ENCODE measurements around the gene GNAT2. TPM values are rescaled to one million over a fixed set of nuclear protein-coding genes. Genes with fewer than 3 reads are reported as not detected.

GNAT2 gene
- total and polyA plus RNA-seq, 10 donors, result 0.08 to 0.92 (median 0.59) TPM; not detected in 7

- no peaks in the 10 kb centered on the region for H3K9me3 ChIP-seq
- H3K4me3 ChIP-seq, result peak overlapping the region in 2 of 8 donors; percentile 4 to 37
- intact Hi-C loops (cut with DNase I; ENCODE audit: low total_unique reads), result loop anchor here (10.0 kb wide), 1 partner anchor 335 kb away; the partner anchor contains the start of gene AHCYL1
- H3K27me3 ChIP-seq (replicated peaks in 1 of 7), result no peaks in the 10 kb centered on the region
- 46 to 64% (median 62%) methylated on average over 4 of the region's 4 CpGs for WGBS, 5 donors
- no peaks in the 10 kb centered on the region for H3K36me3 ChIP-seq
- peaks cover 0 to 5% (median 0%) of the 10 kb centered on the region in 6 donors for H3K4me1 ChIP-seq
- H3K27ac ChIP-seq, result peak overlapping the region in 1 of 8 donors; percentile 13
- no peak for DNase-seq
- TF ChIP-seq CTCF (IDR thresholded peaks at IDR 0.05 in 8 of 11, conservative IDR thresholded peaks at IDR 0.05 in 3 of 11) (peak in 3 of 11 experiments; percentile 17 to 32 (median 18)), POLR2A (IDR thresholded peaks at IDR 0.05) (no peak)
Observed at GRCh38 chr1:109649491-109649914, 30.1 kb upstream of the GNAT2 start.

- no peak overlapping the region for H3K4me3 ChIP-seq
- H3K4me1 ChIP-seq, result peaks cover 6 to 23% (median 18%) of the 10 kb centered on the region in 6 donors
- DNase-seq, result no peak
- 76% methylated on average over 10 of the region's 10 CpGs; no CpG with 5 or more reads in 3 of the 5 donors for WGBS, 5 donors
- intact Hi-C loops (cut with DNase I; ENCODE audit: low total_unique reads), result loop anchor here (5.0 to 10.0 kb wide), 3 partner anchors 97 to 340 kb away; partner anchors contain the start of genes AHCYL1 and GNAI3
- H3K9me3 ChIP-seq, result no peaks in the 10 kb centered on the region
- TF ChIP-seq CTCF (IDR thresholded peaks at IDR 0.05 in 8 of 11, conservative IDR thresholded peaks at IDR 0.05 in 3 of 11) (no peak), POLR2A (IDR thresholded peaks at IDR 0.05) (no peak), POLR2AphosphoS5 (IDR thresholded peaks at IDR 0.05) (no peak)
- H3K27me3 ChIP-seq (replicated peaks in 1 of 7), result no peaks in the 10 kb centered on the region
- no peaks in the 10 kb centered on the region for H3K36me3 ChIP-seq
- no peak overlapping the region for H3K27ac ChIP-seq
Observed at GRCh38 chr1:109644670-109645069, 25.3 kb upstream of the GNAT2 start.

DNA sequence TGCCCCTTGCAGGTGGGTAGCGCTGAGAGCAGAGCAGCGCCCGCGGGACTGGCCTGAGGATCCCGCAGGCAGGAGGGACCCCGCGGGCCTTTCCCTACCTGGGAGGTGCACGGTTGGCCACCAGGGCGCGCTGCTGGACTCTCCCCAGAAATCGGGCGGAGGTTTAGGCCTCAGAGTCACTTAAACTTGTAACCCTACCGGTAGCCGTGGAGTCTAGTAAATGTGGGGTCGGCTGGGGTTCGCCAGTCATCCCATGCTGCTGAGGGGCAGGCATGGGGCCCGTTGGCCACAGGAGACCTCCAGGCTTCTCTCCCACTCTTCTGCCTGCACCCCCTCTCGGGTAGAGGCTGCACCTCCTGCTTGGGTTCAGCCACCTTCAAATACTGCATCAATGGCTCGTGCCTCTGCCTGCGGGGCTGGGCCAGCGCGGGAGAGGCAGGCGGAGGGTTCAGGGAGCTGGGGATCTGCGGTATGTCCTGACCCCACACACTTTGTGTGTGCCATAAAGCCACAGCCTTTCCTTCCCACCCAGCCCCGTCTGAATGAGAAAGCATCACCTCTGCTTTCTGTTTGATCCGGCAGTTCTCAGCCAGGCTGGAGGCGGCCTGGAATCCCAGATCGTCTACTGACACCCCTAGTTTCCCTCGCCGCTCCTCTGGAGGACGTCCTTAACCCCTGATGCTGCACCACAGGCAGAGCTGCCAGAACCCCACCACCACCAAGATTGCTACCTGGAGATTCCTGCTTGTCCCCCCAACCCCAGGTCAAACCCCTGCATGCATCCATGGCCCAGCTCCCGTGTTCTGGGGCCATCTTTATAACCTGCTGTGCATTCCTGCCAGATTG is 24.2 kb upstream of the GNAT2 start:
- TF ChIP-seq CTCF (IDR thresholded peaks at IDR 0.05 in 8 of 11, conservative IDR thresholded peaks at IDR 0.05 in 3 of 11), result peak; percentile 73 to 96 (median 92)
- no peak for TF ChIP-seq POLR2A (IDR thresholded peaks at IDR 0.05)
- TF ChIP-seq POLR2AphosphoS5 (IDR thresholded peaks at IDR 0.05), result peak; percentile 21 to 48 (median 39)
- intact Hi-C loops (cut with DNase I; ENCODE audit: low total_unique reads), result loop anchor here (5.0 to 10.0 kb wide), 3 partner anchors 96 to 341 kb away; partner anchors contain the start of genes AHCYL1 and GNAI3
- Histone ChIP-seq H3K4me1 (peaks cover 6 to 22% (median 16%) of the 10 kb centered on the region in 6 donors), H3K9me3 (no peaks in the 10 kb centered on the region), H3K27ac (peak overlapping the region in 2 of 8 donors; percentile 28 to 36), H3K27me3 (replicated peaks in 1 of 7) (no peaks in the 10 kb centered on the region), H3K4me3 (peak overlapping the region in 1 of 8 donors; percentile 19), H3K36me3 (no peaks in the 10 kb centered on the region)
- DNase-seq, result peak; percentile 96
- 36 to 73% (median 42%) methylated on average over 12 to 32 of the region's 32 CpGs for WGBS, 5 donors

DNA sequence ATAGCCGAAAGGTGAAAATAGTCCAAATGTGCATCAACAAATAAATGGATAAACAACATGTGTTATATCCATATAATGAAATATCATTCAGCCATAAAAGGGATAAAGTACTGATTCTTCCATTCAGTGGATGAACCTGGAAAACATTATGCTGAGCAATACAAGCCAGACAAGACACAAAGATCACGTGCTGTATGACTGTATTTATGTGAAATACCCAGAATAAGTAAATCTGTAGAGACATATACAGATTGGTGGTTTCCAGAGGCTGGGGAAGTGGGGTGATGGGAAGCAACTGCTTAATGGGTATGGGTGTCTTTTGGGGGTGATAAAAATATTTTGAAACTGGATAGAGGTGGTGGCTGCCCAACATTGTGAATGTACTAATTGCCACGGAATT is 23.2 kb upstream of the GNAT2 start:
- Histone ChIP-seq H3K27ac (no peak overlapping the region), H3K36me3 (no peaks in the 10 kb centered on the region), H3K9me3 (no peaks in the 10 kb centered on the region), H3K4me3 (no peak overlapping the region), H3K27me3 (replicated peaks in 1 of 7) (no peaks in the 10 kb centered on the region), H3K4me1 (peaks cover 6 to 22% (median 16%) of the 10 kb centered on the region in 6 donors)
- DNase-seq, result no peak
- intact Hi-C loops (cut with DNase I; ENCODE audit: low total_unique reads), result loop anchor here (5.0 to 10.0 kb wide), 3 partner anchors 95 to 342 kb away; partner anchors contain the start of genes AHCYL1 and GNAI3
- 56 to 81% (median 66%) methylated on average over 3 of the region's 3 CpGs for WGBS, 5 donors
- TF ChIP-seq CTCF (IDR thresholded peaks at IDR 0.05 in 8 of 11, conservative IDR thresholded peaks at IDR 0.05 in 3 of 11) (no peak), POLR2AphosphoS5 (IDR thresholded peaks at IDR 0.05) (no peak), POLR2A (IDR thresholded peaks at IDR 0.05) (no peak)
